Measurements from ENCODE around the gene LMO1.

DNA sequence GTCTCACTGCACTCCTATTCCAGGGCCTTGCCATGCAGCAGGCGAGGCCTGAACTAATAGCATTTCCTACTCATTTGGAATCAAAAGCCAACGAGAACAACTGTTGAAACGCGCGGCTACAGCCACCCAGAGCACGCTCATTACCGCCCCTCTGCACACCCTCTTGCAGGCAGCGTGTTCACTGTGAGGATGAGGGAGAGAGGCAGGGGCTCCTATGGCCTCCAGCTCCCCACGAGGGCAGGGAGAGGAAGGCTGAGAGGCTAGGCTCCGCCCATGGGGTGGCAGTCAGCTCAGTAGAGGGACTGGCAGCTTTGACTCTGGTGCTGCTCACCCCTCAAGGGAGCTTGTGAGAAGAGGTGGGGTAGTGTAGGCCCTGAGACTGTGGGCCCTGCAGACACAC lies 26.2 kb downstream of the LMO1 start:
- TF ChIP-seq, protein P1, sequence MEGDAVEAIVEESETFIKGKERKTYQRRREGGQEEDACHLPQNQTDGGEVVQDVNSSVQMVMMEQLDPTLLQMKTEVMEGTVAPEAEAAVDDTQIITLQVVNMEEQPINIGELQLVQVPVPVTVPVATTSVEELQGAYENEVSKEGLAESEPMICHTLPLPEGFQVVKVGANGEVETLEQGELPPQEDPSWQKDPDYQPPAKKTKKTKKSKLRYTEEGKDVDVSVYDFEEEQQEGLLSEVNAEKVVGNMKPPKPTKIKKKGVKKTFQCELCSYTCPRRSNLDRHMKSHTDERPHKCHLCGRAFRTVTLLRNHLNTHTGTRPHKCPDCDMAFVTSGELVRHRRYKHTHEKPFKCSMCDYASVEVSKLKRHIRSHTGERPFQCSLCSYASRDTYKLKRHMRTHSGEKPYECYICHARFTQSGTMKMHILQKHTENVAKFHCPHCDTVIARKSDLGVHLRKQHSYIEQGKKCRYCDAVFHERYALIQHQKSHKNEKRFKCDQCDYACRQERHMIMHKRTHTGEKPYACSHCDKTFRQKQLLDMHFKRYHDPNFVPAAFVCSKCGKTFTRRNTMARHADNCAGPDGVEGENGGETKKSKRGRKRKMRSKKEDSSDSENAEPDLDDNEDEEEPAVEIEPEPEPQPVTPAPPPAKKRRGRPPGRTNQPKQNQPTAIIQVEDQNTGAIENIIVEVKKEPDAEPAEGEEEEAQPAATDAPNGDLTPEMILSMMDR (IDR thresholded peaks at IDR 0.05; ENCODE audit: low read depth, low read length, poor library complexity, severe bottlenecking) = no peak
- no peak for TF ChIP-seq EZH2phosphoT487 (IDR thresholded peaks at IDR 0.05; ENCODE audit: borderline replicate concordance, low read length)
